Left hindlimb (tissue), 1 donor: Measurements from ENCODE around the gene MCTP1.
"Not testable (repeated sequence)": the region's sequence is repeated elsewhere in the genome, so short reads cannot be mapped to it uniquely, and the experiment has no call there.

Experiments
- DNase-seq: peaks from one replicate; pipeline ENCODE4 v3.0.0-alpha.2; 2018

The MCTP1 gene

GRCh38 chr5:95178046-95178651 lies 106.7 kb downstream of the MCTP1 start:
- no peak for DNase-seq

GRCh38 chr5:95177456-95177855 lies 107.4 kb downstream of the MCTP1 start:
- no peak for DNase-seq

- no peak for DNase-seq
Observed at GRCh38 chr5:95175106-95175505, 109.8 kb downstream of the MCTP1 start.

- no peak for DNase-seq
Observed at GRCh38 chr5:95172659-95173058, 112.2 kb downstream of the MCTP1 start.

- no peak for DNase-seq
Observed at GRCh38 chr5:95164861-95165260, 120.0 kb downstream of the MCTP1 start.

- DNase-seq: no peak
Observed at GRCh38 chr5:95163079-95163478, 121.8 kb downstream of the MCTP1 start.

- DNase-seq: no peak
Observed at GRCh38 chr5:95162231-95162992, 122.5 kb downstream of the MCTP1 start.

- no peak for DNase-seq
Observed at GRCh38 chr5:95159603-95160002, 125.3 kb downstream of the MCTP1 start.

- DNase-seq: no peak
Observed at GRCh38 chr5:95155888-95156287, 129.0 kb downstream of the MCTP1 start.

GRCh38 chr5:95153511-95153910 lies 131.4 kb downstream of the MCTP1 start:
- no peak for DNase-seq

- DNase-seq: no peak
Observed at GRCh38 chr5:95152535-95152934, 132.4 kb downstream of the MCTP1 start.

- no peak for DNase-seq
Observed at GRCh38 chr5:95152131-95152530, 132.8 kb downstream of the MCTP1 start.

- no peak for DNase-seq
Observed at GRCh38 chr5:95151694-95152093, 133.2 kb downstream of the MCTP1 start.

- DNase-seq: no peak
Observed at GRCh38 chr5:95149387-95149786, 135.5 kb downstream of the MCTP1 start.

- DNase-seq: no peak
Observed at GRCh38 chr5:95148453-95148852, 136.4 kb downstream of the MCTP1 start.

GRCh38 chr5:95143858-95144257 lies 141.0 kb downstream of the MCTP1 start:
- not testable (repeated sequence) for DNase-seq

- DNase-seq: no peak
Observed at GRCh38 chr5:95142145-95142544, 142.7 kb downstream of the MCTP1 start.

- DNase-seq: no peak
Observed at GRCh38 chr5:95141141-95141540, 143.8 kb downstream of the MCTP1 start.

- no peak for DNase-seq
Observed at GRCh38 chr5:95134326-95134725, 150.6 kb downstream of the MCTP1 start.

- no peak for DNase-seq
Observed at GRCh38 chr5:95132096-95132495, 152.8 kb downstream of the MCTP1 start.

GRCh38 chr5:95130941-95131340 lies 154.0 kb downstream of the MCTP1 start:
- DNase-seq: no peak

- DNase-seq: no peak
Observed at GRCh38 chr5:95124731-95125130, 160.2 kb downstream of the MCTP1 start.

GRCh38 chr5:95124101-95124500 lies 160.8 kb downstream of the MCTP1 start:
- DNase-seq: no peak

- no peak for DNase-seq
Observed at GRCh38 chr5:95114902-95115301, 170.0 kb downstream of the MCTP1 start.

GRCh38 chr5:95114305-95114704 lies 170.6 kb downstream of the MCTP1 start:
- DNase-seq: no peak
